Stimulated activated CD4-positive, alpha-beta T cell treated with anti-CD3 and anti-CD28 coated beads, Interleukin-15, amount 100 ng/mL, for 1 hour (primary cell): ENCODE results near the gene CCDC34.
"Not testable (repeated sequence)": the region's sequence is repeated elsewhere in the genome, so short reads cannot be mapped to it uniquely, and the experiment has no call there.

Source experiments
- DNase-seq, 2 donors: peaks; one replicate each; pipeline ENCODE4 v3.0.0-alpha.2; 2020; ENCODE audit warnings: low read depth in 1 of 2, low spot score in 1 of 2

Gene CCDC34

GRCh38 chr11:27363576-27364117, 632 bp upstream of the CCDC34 start:
- no peak for DNase-seq

DNA sequence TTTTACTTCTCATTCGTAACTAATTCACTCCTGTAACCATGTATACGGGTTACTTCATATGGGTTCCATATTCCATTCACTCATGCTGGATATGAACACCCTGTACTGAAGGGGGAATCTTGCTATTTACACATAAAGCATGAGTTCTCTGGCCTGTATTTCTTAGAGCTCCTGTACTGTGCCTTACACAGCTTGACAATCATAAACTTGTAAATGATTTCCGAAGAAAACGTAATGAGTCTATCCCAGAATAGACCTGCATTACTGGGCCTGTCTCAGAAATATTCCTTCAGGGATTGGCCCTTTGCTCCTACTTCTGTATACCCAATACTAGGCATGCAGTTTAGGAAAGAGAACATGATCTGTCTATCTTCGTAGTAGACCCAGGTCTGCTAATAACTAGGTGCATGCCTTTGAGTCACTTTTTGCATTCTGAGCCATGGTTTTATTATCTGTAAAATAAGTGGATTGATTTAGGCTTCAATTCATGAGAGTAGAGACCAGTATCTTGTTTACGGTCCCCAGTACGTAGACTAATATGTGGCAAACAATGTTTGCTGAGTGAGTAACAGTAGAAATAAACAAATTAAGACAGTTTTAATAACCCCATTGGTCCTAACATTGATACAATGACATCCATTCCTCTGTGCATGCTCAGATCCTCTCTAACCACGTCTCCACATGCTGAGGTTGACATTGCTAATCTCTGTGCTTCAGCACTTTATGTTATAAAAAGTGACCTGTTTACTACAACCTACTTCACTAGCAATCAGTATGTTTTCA, 1.2 kb downstream of the CCDC34 start:
- no peak for DNase-seq

GRCh38 chr11:27358296-27358695, 4.7 kb downstream of the CCDC34 start:
- DNase-seq = no peak

DNA sequence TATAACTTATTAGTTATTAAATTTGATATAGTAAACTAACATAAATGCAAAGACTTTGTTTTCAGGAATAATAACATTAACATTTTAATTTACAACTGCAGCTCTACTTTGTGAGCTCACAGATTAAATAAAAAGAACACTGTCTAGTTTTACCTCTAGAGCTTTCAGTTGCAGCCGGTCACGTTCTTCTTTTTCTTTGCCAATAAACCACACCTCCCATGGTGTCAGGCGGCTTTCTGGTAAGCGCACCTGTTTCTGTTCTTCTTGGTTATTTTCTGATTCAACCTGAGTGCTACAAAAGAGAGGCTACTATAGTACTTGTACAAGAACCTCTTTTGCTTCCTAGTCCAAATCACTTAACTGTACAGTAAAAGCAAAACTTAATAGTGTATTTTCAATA, 5.8 kb downstream of the CCDC34 start:
- no peak for DNase-seq

- DNase-seq = no peak
Observed at GRCh38 chr11:27356624-27357222, 6.3 kb downstream of the CCDC34 start.

GRCh38 chr11:27355575-27356104, 7.4 kb downstream of the CCDC34 start:
- no peak for DNase-seq

- DNase-seq = no peak
Observed at GRCh38 chr11:27354359-27354965, 8.6 kb downstream of the CCDC34 start.

DNA sequence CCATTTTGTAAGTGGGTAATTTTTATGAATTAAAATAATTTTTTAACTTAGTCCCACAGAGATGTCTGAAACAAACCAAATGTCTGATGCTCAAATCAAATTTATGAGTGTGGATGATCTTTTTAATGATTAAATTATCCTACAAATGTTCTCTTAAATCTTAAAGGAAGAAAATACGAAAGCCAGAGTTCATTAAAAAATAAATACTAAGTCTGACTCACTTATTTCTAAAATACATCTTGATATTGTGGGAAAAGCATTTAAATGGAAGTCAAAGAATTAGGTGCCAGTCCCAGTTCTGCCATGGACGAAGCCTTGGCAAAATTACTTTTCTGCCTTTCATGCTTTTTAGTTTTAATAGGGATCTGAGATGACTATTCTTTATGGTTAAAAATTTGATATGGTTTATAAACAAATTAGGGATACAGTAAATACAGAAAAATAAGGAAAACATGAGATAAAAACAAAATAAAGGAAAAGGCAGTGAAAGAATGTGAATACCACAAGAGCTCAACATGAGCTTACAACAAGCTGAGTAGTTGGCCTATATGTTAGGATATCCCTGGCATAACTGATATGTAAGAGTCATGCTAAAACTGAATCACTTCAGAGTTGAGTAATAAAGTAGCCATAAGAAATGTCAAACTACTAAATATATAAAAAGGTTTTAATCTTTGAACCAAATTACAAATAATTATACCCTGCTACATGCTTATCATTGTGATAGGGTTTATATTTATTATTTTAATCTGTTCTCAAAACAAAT, 9.2 kb downstream of the CCDC34 start:
- no peak for DNase-seq

- DNase-seq = no peak
Observed at GRCh38 chr11:27352781-27353180, 10.2 kb downstream of the CCDC34 start.

- DNase-seq = no peak
Observed at GRCh38 chr11:27350511-27350910, 12.5 kb downstream of the CCDC34 start.

GRCh38 chr11:27349919-27350318, 13.1 kb downstream of the CCDC34 start:
- DNase-seq = no peak

- no peak for DNase-seq
Observed at GRCh38 chr11:27348340-27348873, 14.6 kb downstream of the CCDC34 start.

GRCh38 chr11:27347359-27348339, 15.4 kb downstream of the CCDC34 start:
- no peak for DNase-seq

- DNase-seq = no peak
Observed at GRCh38 chr11:27339941-27340340, 23.1 kb downstream of the CCDC34 start.

DNA sequence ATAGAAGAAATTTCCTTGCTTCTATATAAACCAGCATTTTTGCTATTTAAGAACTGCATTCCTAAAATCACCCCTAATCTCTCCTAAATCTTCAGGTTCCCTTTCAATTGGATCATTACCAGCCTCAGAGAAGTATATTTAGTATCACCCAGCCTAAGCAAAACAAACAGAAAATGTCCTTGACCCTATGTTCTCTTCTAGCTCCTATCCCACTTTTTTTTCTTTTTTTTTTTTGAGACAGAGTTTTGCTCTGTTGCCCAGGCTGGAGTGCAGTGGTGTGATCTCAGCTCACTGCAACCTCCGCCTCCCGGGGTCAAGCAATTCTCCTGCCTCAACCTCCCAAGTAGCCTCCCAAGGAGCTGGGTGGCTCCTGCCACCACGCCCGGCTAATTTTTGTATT, 28.3 kb downstream of the CCDC34 start:
- DNase-seq = not testable (repeated sequence)

DNA sequence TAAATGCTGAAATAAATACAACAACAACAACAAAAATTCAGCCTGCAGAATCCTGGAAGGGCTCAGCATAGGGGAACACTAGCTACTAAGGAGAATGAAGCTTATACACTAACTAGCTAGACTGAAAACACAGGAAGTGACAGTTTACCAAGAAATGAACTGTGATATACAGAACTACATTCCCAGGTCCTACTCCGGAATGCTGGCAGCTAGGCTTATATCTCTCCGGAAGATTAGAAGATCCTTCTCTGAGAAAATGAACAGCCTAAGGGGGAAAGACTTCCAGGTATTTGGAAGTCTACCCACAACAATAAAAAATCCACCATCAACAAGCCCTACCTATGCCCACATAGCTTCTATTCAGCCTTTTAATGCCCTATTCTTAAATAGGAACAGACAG, 31.0 kb downstream of the CCDC34 start:
- no peak for DNase-seq

GRCh38 chr11:27330633-27331270, 32.3 kb downstream of the CCDC34 start:
- DNase-seq = no peak

- DNase-seq = no peak
Observed at GRCh38 chr11:27329867-27330632, 33.0 kb downstream of the CCDC34 start.
